Measurements from ENCODE around the gene FERMT3.

FERMT3 gene

GRCh38 chr11:64186492-64187165 lies 19.9 kb upstream of the FERMT3 start:
- DNase-seq (ENCODE audit: low spot score), result no peak

- DNase-seq (ENCODE audit: low spot score), result no peak
Measured at GRCh38 chr11:64192434-64192833, 14.1 kb upstream of the FERMT3 start.

- DNase-seq (ENCODE audit: low spot score), result no peak
Measured at GRCh38 chr11:64196626-64197025, 9.9 kb upstream of the FERMT3 start.

GRCh38 chr11:64198511-64198910 lies 8.0 kb upstream of the FERMT3 start:
- DNase-seq (ENCODE audit: low spot score), result no peak

GRCh38 chr11:64201543-64201942 lies 5.0 kb upstream of the FERMT3 start:
- DNase-seq (ENCODE audit: low spot score), result no peak

- DNase-seq (ENCODE audit: low spot score), result no peak
Measured at GRCh38 chr11:64202992-64203391, 3.5 kb upstream of the FERMT3 start.

- DNase-seq (ENCODE audit: low spot score), result peak; percentile 32
Measured at GRCh38 chr11:64203421-64204079, 3.0 kb upstream of the FERMT3 start.

- peak; percentile 38 for DNase-seq (ENCODE audit: low spot score)
Measured at GRCh38 chr11:64204080-64204440, 2.5 kb upstream of the FERMT3 start.

GRCh38 chr11:64204464-64204989 lies 2.0 kb upstream of the FERMT3 start:
- DNase-seq (ENCODE audit: low spot score), result peak; percentile 91

- peak; percentile 22 for DNase-seq (ENCODE audit: low spot score)
Measured at GRCh38 chr11:64207256-64208085, 950 bp downstream of the FERMT3 start.

- DNase-seq (ENCODE audit: low spot score), result peak; percentile 26
Measured at GRCh38 chr11:64208086-64208795, 1.7 kb downstream of the FERMT3 start.

- DNase-seq (ENCODE audit: low spot score), result peak; percentile 26
Measured at GRCh38 chr11:64208796-64209562, 2.5 kb downstream of the FERMT3 start.

- DNase-seq (ENCODE audit: low spot score), result no peak
Measured at GRCh38 chr11:64209563-64209843, 3.0 kb downstream of the FERMT3 start.

- DNase-seq (ENCODE audit: low spot score), result peak; percentile 40
Measured at GRCh38 chr11:64210301-64211020, 3.9 kb downstream of the FERMT3 start.

GRCh38 chr11:64211181-64211872 lies 4.8 kb downstream of the FERMT3 start:
- DNase-seq (ENCODE audit: low spot score), result no peak

- no peak for DNase-seq (ENCODE audit: low spot score)
Measured at GRCh38 chr11:64216879-64217278, 10.4 kb downstream of the FERMT3 start.

GRCh38 chr11:64218628-64219353 lies 12.3 kb downstream of the FERMT3 start:
- DNase-seq (ENCODE audit: low spot score), result no peak

- DNase-seq (ENCODE audit: low spot score), result no peak
Measured at GRCh38 chr11:64219354-64219684, 12.8 kb downstream of the FERMT3 start.

GRCh38 chr11:64219755-64220154 lies 13.2 kb downstream of the FERMT3 start:
- DNase-seq (ENCODE audit: low spot score), result no peak

GRCh38 chr11:64220271-64220670 lies 13.8 kb downstream of the FERMT3 start:
- DNase-seq (ENCODE audit: low spot score), result no peak

All from D341Med (cell line).